Neural cell (in vitro differentiated cells): ENCODE results near the gene MTG1.

Source experiments
- EP300 ChIP-seq: fragments of 450-650 bp; conservative IDR thresholded peaks from 2 replicates; pipeline ENCODE4 v1.6.1; 2014; ENCODE audit warnings: antibody characterized with exemption, mild to moderate bottlenecking, moderate library complexity; ENCODE audit not compliant: poor library complexity, severe bottlenecking
- POLR2AphosphoS5 ChIP-seq: IDR thresholded peaks from 2 replicates; pipeline ENCODE4 v1.6.1; 2012
- RAD21 ChIP-seq: fragments of 450-650 bp; conservative IDR thresholded peaks from 2 replicates; pipeline ENCODE4 v1.6.1; 2014; ENCODE audit warnings: antibody characterized with exemption, mild to moderate bottlenecking, moderate library complexity
- SMC3 ChIP-seq: fragments of 450-650 bp; conservative IDR thresholded peaks from 2 replicates; pipeline ENCODE4 v1.6.1; 2014; ENCODE audit warnings: antibody characterized with exemption, mild to moderate bottlenecking, moderate library complexity; ENCODE audit not compliant: poor library complexity
- TF ChIP-seq, protein P1 (sequence below): IDR thresholded peaks from 2 replicates; pipeline ENCODE4 v1.6.1; 2012; ENCODE audit warnings: borderline replicate concordance
- TF ChIP-seq, protein P2 (sequence below): fragments of 450-650 bp; IDR thresholded peaks from 2 replicates; pipeline ENCODE4 v1.5.1; 2014; ENCODE audit warnings: antibody characterized with exemption, mild to moderate bottlenecking, moderate library complexity; ENCODE audit not compliant: poor library complexity, severe bottlenecking

DNA sequence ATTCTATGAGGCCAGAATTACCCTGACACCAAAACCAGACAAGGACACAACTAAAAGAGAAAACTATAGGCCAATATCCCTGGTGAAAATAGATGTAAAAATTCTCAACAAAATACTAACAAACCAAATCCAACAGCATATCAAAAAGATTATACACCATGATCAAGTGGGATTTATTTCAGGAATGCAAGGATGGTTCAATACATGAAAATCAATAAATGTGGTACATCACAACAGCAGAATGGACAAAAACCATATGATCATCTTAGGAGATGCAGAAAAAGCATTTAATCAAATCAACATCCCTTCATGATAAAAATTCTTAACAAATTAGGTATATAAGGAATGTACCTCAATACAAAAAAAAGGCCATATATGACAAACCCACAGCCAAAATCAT lies 54.2 kb downstream of the MTG1 start:
- TF ChIP-seq, protein P1, sequence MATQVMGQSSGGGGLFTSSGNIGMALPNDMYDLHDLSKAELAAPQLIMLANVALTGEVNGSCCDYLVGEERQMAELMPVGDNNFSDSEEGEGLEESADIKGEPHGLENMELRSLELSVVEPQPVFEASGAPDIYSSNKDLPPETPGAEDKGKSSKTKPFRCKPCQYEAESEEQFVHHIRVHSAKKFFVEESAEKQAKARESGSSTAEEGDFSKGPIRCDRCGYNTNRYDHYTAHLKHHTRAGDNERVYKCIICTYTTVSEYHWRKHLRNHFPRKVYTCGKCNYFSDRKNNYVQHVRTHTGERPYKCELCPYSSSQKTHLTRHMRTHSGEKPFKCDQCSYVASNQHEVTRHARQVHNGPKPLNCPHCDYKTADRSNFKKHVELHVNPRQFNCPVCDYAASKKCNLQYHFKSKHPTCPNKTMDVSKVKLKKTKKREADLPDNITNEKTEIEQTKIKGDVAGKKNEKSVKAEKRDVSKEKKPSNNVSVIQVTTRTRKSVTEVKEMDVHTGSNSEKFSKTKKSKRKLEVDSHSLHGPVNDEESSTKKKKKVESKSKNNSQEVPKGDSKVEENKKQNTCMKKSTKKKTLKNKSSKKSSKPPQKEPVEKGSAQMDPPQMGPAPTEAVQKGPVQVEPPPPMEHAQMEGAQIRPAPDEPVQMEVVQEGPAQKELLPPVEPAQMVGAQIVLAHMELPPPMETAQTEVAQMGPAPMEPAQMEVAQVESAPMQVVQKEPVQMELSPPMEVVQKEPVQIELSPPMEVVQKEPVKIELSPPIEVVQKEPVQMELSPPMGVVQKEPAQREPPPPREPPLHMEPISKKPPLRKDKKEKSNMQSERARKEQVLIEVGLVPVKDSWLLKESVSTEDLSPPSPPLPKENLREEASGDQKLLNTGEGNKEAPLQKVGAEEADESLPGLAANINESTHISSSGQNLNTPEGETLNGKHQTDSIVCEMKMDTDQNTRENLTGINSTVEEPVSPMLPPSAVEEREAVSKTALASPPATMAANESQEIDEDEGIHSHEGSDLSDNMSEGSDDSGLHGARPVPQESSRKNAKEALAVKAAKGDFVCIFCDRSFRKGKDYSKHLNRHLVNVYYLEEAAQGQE = no peak
- TF ChIP-seq, protein P2, sequence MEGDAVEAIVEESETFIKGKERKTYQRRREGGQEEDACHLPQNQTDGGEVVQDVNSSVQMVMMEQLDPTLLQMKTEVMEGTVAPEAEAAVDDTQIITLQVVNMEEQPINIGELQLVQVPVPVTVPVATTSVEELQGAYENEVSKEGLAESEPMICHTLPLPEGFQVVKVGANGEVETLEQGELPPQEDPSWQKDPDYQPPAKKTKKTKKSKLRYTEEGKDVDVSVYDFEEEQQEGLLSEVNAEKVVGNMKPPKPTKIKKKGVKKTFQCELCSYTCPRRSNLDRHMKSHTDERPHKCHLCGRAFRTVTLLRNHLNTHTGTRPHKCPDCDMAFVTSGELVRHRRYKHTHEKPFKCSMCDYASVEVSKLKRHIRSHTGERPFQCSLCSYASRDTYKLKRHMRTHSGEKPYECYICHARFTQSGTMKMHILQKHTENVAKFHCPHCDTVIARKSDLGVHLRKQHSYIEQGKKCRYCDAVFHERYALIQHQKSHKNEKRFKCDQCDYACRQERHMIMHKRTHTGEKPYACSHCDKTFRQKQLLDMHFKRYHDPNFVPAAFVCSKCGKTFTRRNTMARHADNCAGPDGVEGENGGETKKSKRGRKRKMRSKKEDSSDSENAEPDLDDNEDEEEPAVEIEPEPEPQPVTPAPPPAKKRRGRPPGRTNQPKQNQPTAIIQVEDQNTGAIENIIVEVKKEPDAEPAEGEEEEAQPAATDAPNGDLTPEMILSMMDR = no peak
- TF ChIP-seq RAD21 = no peak
- TF ChIP-seq SMC3 = no peak
- no peak for TF ChIP-seq EP300
- TF ChIP-seq POLR2AphosphoS5 = no peak
